ENCODE data around the gene TRIM26. TPM values are rescaled to one million over a fixed set of nuclear protein-coding genes. Genes with fewer than 3 reads are reported as not detected.

The TRIM26 gene
- total and polyA plus RNA-seq, 2 of the 13 experiments (the other 11 are each of a cell fraction or from before 2014, with no cell fraction given) = 27.1 to 38.7 TPM

GRCh38 chr6:30259140-30260035 lies 46.2 kb upstream of the TRIM26 start (continued):
- TF ChIP-seq EP300 (IDR thresholded peaks at IDR 0.05; ENCODE audit: low read depth in 2 of 2, low read length in 2 of 2) = no peak
- no peak for TF ChIP-seq EP300 (CRISPR knock-in tag; IDR thresholded peaks at IDR 0.05; ENCODE audit: borderline replicate concordance)
- TF ChIP-seq BCL3 (CRISPR knock-in tag; IDR thresholded peaks at IDR 0.05) = 0 out of 2 replicates have a peak, but pooled peaks have one; percentile 37
- peak; percentile 73; the same call in 1 of the 2 replicates for TF ChIP-seq ZNF709 (CRISPR knock-in tag; IDR thresholded peaks at IDR 0.05)
- no peak for TF ChIP-seq ATAD3A (CRISPR knock-in tag; IDR thresholded peaks at IDR 0.05)
- TF ChIP-seq CBX2 (IDR thresholded peaks at IDR 0.05; ENCODE audit: low read depth, low read length) = no peak
- no peak for TF ChIP-seq CBX2 (CRISPR knock-in tag; IDR thresholded peaks at IDR 0.05; ENCODE audit: low read depth)
- TF ChIP-seq SMARCE1 (IDR thresholded peaks at IDR 0.05; ENCODE audit: borderline replicate concordance) = no peak
- peak; percentile 19; the same call in 1 of the 2 replicates for TF ChIP-seq ZNF574 (CRISPR knock-in tag; IDR thresholded peaks at IDR 0.05)
- TF ChIP-seq ZNF792 (CRISPR knock-in tag; IDR thresholded peaks at IDR 0.05) = no peak
- no peak for TF ChIP-seq MAFG (CRISPR knock-in tag; IDR thresholded peaks at IDR 0.05)
- peak; percentile 37 for TF ChIP-seq HNRNPK (IDR thresholded peaks at IDR 0.05; ENCODE audit: low read depth, low read length, poor library complexity, severe bottlenecking)
- peak; percentile 64 for TF ChIP-seq AGO1 (IDR thresholded peaks at IDR 0.05; ENCODE audit: low read depth, low read length, poor library complexity, severe bottlenecking)
- no peak for TF ChIP-seq HNF4A (CRISPR knock-in tag; IDR thresholded peaks at IDR 0.05)
- peak; percentile 77 for TF ChIP-seq POGZ (CRISPR knock-in tag; IDR thresholded peaks at IDR 0.05)
- peak; percentile 52; the same call in 1 of the 2 replicates for TF ChIP-seq KLF15 (CRISPR knock-in tag; IDR thresholded peaks at IDR 0.05; ENCODE audit: borderline replicate concordance)
- TF ChIP-seq ZNF207 (IDR thresholded peaks at IDR 0.05; ENCODE audit: borderline replicate concordance) = no peak
- peak; percentile 43; the same call in 1 of the 2 replicates for TF ChIP-seq RAD21 (CRISPR knock-in tag; IDR thresholded peaks at IDR 0.05)
- TF ChIP-seq ZNF3 (CRISPR knock-in tag; IDR thresholded peaks at IDR 0.05) = 0 out of 2 replicates have a peak, but pooled peaks have one; percentile 31
- TF ChIP-seq KLF12 (CRISPR knock-in tag; IDR thresholded peaks at IDR 0.05; ENCODE audit: borderline replicate concordance) = 0 out of 2 replicates have a peak, but pooled peaks have one; percentile 63
- no peak for TF ChIP-seq ZNF605 (CRISPR knock-in tag; IDR thresholded peaks at IDR 0.05)
- TF ChIP-seq ZSCAN21 (CRISPR knock-in tag; IDR thresholded peaks at IDR 0.05; ENCODE audit: borderline replicate concordance) = 0 out of 2 replicates have a peak, but pooled peaks have one; percentile 27
- peak; percentile 5; the same call in 1 of the 2 replicates for TF ChIP-seq TGIF2 (CRISPR knock-in tag; IDR thresholded peaks at IDR 0.05)
- 0 out of 2 replicates have a peak, but pooled peaks have one; percentile 68 for TF ChIP-seq ZNF775 (CRISPR knock-in tag; IDR thresholded peaks at IDR 0.05; ENCODE audit: borderline replicate concordance)
- 0 out of 2 replicates have a peak, but pooled peaks have one; percentile 16 for TF ChIP-seq EEA1 (CRISPR knock-in tag; IDR thresholded peaks at IDR 0.05; ENCODE audit: borderline replicate concordance)
- TF ChIP-seq MTERF4 (CRISPR knock-in tag; IDR thresholded peaks at IDR 0.05) = peak; percentile 81; the same call in 1 of the 2 replicates
